H7 (cell line): Measurements from ENCODE around the gene LMO7. TPM values are rescaled to one million over a fixed set of nuclear protein-coding genes. Genes with fewer than 3 reads are reported as not detected.
"Not testable (repeated sequence)": the region's sequence is repeated elsewhere in the genome, so short reads cannot be mapped to it uniquely, and the experiment has no call there.

Experiments used
- DNase-seq: peaks from one replicate; pipeline ENCODE4 v3.0.0; 2012
- H3K27me3 ChIP-seq: 2 replicates; pipeline ENCODE4 v1.6.0; 2011; ENCODE audit warnings: mild to moderate bottlenecking, low read length; ENCODE audit not compliant: control insufficient read depth, insufficient read depth
- H3K36me3 ChIP-seq: replicated peaks from 2 replicates; pipeline ENCODE4 v1.5.1; 2011; ENCODE audit warnings: low read length; ENCODE audit not compliant: control insufficient read depth, insufficient read depth
- H3K4me3 ChIP-seq: 2 replicates; pipeline ENCODE4 v1.5.1; 2011; ENCODE audit warnings: low read depth, mild to moderate bottlenecking, control low read depth, low read length, moderate library complexity; ENCODE audit not compliant: insufficient read depth
- total RNA-seq: library from RNA; depleted of rRNA; stranded (reverse); fragments of >200 nt; shearing (Covaris generic); gene quantifications from 2 replicates; pipeline ENCODE4 v1.2.3, GENCODE V29; 2014

The LMO7 gene
- total RNA-seq, 1 experiment from 2014 or later: 7.6 TPM

- H3K4me3 ChIP-seq: no peak overlapping the region
- no peaks in the 10 kb centered on the region for H3K27me3 ChIP-seq
- no peak for DNase-seq
- H3K36me3 ChIP-seq: no peaks in the 10 kb centered on the region
These were observed 135.1 kb downstream of the LMO7 start for GRCh38 chr13:75771226-75771625.

GRCh38 chr13:75771818-75772217 is 135.7 kb downstream of the LMO7 start:
- Histone ChIP-seq H3K4me3 (no peak overlapping the region), H3K36me3 (no peaks in the 10 kb centered on the region), H3K27me3 (no peaks in the 10 kb centered on the region)
- no peak for DNase-seq

- Histone ChIP-seq H3K36me3 (no peaks in the 10 kb centered on the region), H3K4me3 (no peak overlapping the region), H3K27me3 (no peaks in the 10 kb centered on the region)
- no peak for DNase-seq
These were observed 138.0 kb downstream of the LMO7 start for GRCh38 chr13:75774176-75774575.

GRCh38 chr13:75776550-75776949 is 140.4 kb downstream of the LMO7 start:
- no peak overlapping the region for H3K4me3 ChIP-seq
- no peak for DNase-seq
- no peaks in the 10 kb centered on the region for H3K27me3 ChIP-seq
- no peaks in the 10 kb centered on the region for H3K36me3 ChIP-seq

GRCh38 chr13:75779393-75779792 is 143.3 kb downstream of the LMO7 start:
- DNase-seq: no peak
- H3K27me3 ChIP-seq: no peaks in the 10 kb centered on the region
- no peaks in the 10 kb centered on the region for H3K36me3 ChIP-seq
- no peak overlapping the region for H3K4me3 ChIP-seq

- not testable (repeated sequence) for H3K4me3 ChIP-seq, H3K36me3 ChIP-seq, DNase-seq, H3K27me3 ChIP-seq
These were observed 144.0 kb downstream of the LMO7 start for GRCh38 chr13:75780103-75780502.

GRCh38 chr13:75782985-75783384 is 146.9 kb downstream of the LMO7 start:
- H3K36me3 ChIP-seq: no peaks in the 10 kb centered on the region
- DNase-seq: no peak
- H3K27me3 ChIP-seq: no peaks in the 10 kb centered on the region
- no peak overlapping the region for H3K4me3 ChIP-seq

GRCh38 chr13:75784003-75784402 is 147.9 kb downstream of the LMO7 start:
- DNase-seq: no peak
- H3K4me3 ChIP-seq: no peak overlapping the region
- no peaks in the 10 kb centered on the region for H3K36me3 ChIP-seq
- no peaks in the 10 kb centered on the region for H3K27me3 ChIP-seq

- H3K27me3 ChIP-seq: no peaks in the 10 kb centered on the region
- H3K36me3 ChIP-seq: no peaks in the 10 kb centered on the region
- H3K4me3 ChIP-seq: no peak overlapping the region
- no peak for DNase-seq
These were observed 149.0 kb downstream of the LMO7 start for GRCh38 chr13:75785130-75785529.

GRCh38 chr13:75787249-75787928 is 151.3 kb downstream of the LMO7 start:
- H3K4me3 ChIP-seq: no peak overlapping the region
- no peak for DNase-seq
- no peaks in the 10 kb centered on the region for H3K36me3 ChIP-seq
- no peaks in the 10 kb centered on the region for H3K27me3 ChIP-seq

- no peak for DNase-seq
- Histone ChIP-seq H3K27me3 (no peaks in the 10 kb centered on the region), H3K36me3 (no peaks in the 10 kb centered on the region), H3K4me3 (no peak overlapping the region)
These were observed 152.4 kb downstream of the LMO7 start for GRCh38 chr13:75788481-75788981.

- H3K36me3 ChIP-seq: no peaks in the 10 kb centered on the region
- DNase-seq: no peak
- no peaks in the 10 kb centered on the region for H3K27me3 ChIP-seq
- no peak overlapping the region for H3K4me3 ChIP-seq
These were observed 153.5 kb downstream of the LMO7 start for GRCh38 chr13:75789451-75790197.

GRCh38 chr13:75790198-75790970 is 154.3 kb downstream of the LMO7 start:
- DNase-seq: no peak
- H3K27me3 ChIP-seq: no peaks in the 10 kb centered on the region
- no peaks in the 10 kb centered on the region for H3K36me3 ChIP-seq
- no peak overlapping the region for H3K4me3 ChIP-seq

- no peak for DNase-seq
- Histone ChIP-seq H3K36me3 (no peaks in the 10 kb centered on the region), H3K27me3 (no peaks in the 10 kb centered on the region), H3K4me3 (no peak overlapping the region)
These were observed 156.5 kb downstream of the LMO7 start for GRCh38 chr13:75792526-75793187.
